NCI-H2107 (cell line): ENCODE measurements around the gene KIF7.
"Not testable (repeated sequence)": the region's sequence is repeated elsewhere in the genome, so short reads cannot be mapped to it uniquely, and the experiment has no call there.

Experiments used
- DNase-seq: peaks from one replicate; lab custom pipeline; 2025; lab: John Stamatoyannopoulos, UW

Gene KIF7

DNA sequence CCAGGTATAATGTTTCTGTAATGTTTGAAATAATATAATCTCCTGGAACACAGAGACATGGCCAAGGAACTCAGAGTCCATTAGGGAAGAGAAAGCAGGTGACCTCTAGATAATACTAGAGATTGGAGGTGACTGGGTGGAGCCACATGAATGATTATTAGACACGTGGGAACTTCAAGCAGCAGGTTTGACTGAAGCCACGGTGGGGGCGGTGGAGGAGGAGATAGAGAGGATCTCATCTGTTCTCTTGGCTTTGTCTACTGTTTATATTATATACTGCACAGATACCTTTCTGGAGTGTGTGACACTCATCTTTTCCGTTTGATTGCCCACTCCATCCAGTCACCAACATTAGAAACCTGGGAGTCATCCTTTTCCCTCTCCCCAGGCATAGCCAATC is 33.7 kb downstream of the KIF7 start:
- DNase-seq, result no peak

DNA sequence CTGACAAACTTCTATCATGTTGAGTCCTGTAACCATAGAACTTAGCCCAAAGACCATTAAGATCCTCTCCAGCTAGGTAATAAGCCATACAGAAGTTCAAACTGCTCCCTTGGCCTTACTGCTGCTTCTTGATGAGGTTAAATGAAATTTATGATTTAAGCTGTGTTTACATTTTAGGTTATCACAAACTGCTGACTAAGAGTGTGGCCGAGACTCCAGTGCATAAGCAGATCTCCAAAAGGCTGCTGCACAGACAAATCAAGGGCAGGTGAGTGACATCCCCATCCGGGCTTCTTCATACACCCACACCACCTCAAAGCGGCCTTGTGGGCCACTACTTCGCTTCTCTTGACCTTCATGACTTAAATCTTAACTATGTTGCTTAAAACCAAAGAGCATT is 39.0 kb downstream of the KIF7 start:
- DNase-seq, result no peak

GRCh38 chr15:89615135-89615534 is 40.1 kb downstream of the KIF7 start:
- DNase-seq, result no peak

GRCh38 chr15:89614164-89614563 is 41.1 kb downstream of the KIF7 start:
- DNase-seq, result no peak

- DNase-seq, result no peak
Measured at GRCh38 chr15:89613031-89613430, 42.2 kb downstream of the KIF7 start.

DNA sequence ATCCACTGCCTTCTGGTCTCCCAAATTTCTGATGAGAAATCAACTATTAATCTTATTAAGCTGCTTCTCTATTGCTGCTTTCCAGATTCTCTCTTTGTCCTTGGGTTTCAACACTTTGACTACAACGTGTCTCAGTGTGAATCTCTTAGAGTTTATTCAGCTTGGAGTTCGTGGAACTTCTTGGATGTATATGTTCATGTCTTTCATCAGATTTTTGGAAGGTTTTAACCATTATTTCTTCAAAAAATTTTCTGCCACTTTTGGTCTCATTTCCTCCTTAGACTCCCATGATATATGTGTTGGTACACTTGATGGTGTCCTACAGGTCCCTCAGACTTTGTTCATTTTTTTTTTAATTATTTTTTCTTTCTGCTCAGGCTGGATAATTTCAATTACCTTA is 44.0 kb downstream of the KIF7 start:
- DNase-seq, result no peak

- DNase-seq, result no peak
Measured at GRCh38 chr15:89599021-89599420, 56.2 kb downstream of the KIF7 start.

DNA sequence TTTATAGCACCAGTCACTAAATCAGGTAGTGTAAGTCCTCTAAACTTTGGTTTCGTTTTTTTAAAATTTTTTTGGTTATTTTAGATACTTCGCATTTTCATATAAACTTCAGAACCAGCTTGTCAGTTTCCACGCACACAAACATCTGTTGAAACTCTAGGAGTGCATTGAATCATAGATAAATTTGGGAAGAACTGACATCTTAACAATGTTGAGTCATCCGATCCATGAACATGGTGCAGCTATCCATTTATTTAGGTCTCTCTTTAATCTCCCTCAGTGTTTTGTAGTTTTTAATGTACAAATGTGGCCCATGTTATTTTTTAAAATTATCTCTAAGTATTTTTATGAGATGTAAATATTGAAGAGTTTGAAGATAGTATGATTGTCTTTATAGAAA is 62.2 kb downstream of the KIF7 start:
- no peak for DNase-seq

GRCh38 chr15:89591834-89592233 is 63.4 kb downstream of the KIF7 start:
- no peak for DNase-seq

DNA sequence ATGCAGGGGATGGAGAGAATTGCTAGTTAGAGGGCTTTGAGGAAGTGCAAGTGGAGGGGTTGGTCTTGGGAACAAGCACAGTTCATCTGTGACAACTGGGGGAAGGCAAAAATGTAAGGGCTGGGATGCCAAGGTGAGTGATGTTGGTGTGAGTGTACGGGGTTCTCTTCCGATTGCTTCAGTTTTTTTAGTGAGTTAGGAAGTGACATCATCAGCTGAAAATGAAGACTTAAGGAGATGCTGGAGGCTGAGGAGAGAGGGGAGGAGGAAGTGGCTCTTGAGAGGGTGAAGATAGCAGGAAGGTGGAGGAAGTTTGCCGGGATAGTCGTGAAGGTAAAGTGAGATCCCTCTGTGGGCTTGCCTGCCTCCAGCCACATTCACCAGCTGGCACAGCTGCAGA is 67.3 kb downstream of the KIF7 start:
- no peak for DNase-seq

DNA sequence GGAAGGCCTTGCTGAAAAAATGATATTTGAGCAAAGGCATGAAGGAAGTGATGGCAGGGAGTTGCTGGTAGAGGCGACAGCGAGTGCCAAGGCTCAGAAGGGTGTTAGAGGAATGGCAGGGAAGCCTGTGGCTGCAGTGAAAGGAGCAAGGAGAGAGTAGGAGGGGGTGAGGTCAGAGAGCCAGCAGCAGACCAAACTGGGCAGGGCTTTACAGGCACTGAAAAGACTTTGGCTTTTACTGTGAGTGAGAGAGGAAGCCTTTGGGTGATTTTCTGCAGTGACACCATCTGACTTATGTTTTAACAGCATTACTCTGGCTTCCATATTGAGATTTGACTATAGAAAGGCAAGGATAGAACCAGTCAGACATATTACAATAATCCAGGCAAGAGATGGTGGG is 68.6 kb downstream of the KIF7 start:
- no peak for DNase-seq

- not testable (repeated sequence) for DNase-seq
Measured at GRCh38 chr15:89580747-89581146, 74.5 kb downstream of the KIF7 start.

- DNase-seq, result no peak
Measured at GRCh38 chr15:89578146-89578545, 77.1 kb downstream of the KIF7 start.
